Non-pigmented ciliary epithelial cell (primary cell): ENCODE results near the gene SETX.
"Not testable (repeated sequence)": the region's sequence is repeated elsewhere in the genome, so short reads cannot be mapped to it uniquely, and the experiment has no call there.

Source experiments
- DNase-seq: peaks from one replicate; pipeline ENCODE4 v3.0.0-alpha.2; 2010; ENCODE audit warnings: low read depth

SETX gene

DNA sequence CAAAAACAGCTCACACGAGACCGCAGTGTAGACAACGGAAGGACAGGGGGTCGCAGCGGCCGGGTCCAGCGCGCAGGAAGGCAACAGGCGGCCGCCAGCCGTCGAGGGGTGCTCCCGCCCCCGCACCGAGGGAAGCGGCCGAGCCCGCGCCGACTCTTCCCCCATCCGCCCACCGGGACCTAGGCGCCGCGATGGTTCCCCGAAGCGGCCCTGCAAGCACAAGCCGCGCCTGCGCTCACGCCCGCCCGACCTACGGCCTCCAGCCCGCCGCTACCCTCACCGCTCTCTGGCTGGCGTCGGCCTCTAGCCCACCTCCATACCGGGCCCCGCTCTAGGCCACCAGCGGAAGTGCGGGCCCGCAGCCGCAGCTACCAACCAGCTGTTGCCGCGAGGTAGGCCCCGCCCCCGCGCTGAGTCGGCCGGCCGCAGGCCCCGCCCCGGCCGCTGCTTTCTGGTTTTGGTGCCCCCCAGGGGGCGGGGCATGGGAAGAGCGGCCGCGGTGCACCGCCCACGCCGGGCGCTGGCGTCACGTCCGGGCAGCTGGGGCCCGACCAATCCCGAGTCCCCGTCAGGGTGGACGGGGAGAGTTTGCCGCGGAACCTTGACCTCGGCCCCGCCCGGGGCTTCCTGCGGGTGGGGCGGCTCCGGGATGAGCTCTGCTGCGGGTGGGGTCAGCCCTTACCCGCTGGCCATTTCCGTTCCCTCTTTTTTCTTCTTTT is at the start of gene SETX:
SETX (minus strand) TSS at position 350 of the 719 bp plus-strand sequence. CDS start 5,558 bp downstream, outside the sequence.
- peak; percentile 73 for DNase-seq

DNA sequence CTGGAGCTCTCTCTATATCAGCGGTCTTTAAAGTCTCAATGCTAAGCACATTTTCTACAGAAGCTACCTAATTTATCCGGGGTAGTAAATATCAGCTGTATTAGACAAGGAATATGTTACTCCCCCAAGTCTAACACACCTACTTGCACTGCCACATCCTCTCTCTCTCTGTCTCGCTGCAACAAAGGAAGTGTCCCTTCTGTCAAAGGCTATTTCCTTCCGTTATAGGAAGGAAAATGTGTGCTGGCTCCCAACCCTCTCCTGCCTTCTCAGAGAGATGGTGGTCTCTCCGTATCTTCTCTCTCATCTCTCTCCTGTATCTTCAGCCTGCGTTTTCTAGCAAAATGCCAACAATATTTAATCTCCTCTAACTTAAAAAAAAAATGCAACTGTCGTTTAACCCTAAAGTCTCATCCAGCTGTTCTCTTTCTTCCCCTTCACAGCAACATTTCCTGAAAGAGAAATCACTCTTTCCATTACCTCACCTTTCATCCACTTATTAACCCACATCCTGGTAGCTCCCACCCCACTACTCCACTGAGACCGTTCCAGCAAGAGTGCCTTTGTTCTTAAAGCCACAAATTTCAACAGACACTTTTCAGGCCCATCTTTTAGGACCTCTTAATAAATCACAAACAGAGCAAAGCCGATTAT is 49.6 kb upstream of the SETX start:
- DNase-seq: no peak

- DNase-seq: no peak
Observed at GRCh38 chr9:132401824-132402223, 47.0 kb upstream of the SETX start.

DNA sequence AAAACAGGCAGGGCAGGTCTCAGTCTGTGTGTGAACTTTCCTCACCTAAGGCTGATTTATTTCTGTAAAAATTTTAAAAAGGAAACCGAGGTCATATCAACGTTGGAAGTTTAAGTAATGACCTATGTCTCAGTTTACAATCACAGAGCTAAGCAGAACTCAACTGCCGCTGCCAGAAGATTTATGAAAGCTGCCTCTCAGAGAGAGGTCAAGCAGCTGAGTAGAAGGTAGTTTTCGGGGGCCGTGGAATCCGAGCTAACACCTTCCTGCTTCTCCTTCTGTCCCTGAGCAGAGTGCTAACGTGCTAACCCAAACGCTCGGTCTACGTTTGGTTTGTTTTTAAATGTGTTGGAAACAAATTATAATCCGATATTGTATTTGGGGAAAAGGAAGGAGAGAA is 40.8 kb upstream of the SETX start:
- no peak for DNase-seq

GRCh38 chr9:132391449-132391848 is 36.7 kb upstream of the SETX start:
- no peak for DNase-seq

DNA sequence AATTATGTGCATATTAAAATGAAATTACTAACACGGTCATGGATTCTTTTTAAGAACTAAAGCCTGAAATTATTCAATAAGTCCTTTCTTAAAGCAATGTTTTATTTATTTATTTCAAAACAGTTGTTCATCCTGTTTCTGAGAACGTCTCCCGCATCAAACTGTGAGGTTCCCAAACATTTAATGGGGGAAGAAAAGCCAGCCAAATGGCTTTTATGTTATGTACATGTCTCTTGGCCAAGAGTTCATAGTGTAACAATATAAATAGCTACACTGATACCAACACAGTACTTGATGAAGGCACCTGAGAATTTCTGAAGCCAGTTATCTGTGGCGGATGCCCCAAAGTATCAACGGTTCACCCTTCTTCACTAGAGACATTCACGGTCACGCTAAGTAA is 36.2 kb upstream of the SETX start:
- DNase-seq: no peak

GRCh38 chr9:132387133-132387532 is 32.3 kb upstream of the SETX start:
- DNase-seq: no peak

DNA sequence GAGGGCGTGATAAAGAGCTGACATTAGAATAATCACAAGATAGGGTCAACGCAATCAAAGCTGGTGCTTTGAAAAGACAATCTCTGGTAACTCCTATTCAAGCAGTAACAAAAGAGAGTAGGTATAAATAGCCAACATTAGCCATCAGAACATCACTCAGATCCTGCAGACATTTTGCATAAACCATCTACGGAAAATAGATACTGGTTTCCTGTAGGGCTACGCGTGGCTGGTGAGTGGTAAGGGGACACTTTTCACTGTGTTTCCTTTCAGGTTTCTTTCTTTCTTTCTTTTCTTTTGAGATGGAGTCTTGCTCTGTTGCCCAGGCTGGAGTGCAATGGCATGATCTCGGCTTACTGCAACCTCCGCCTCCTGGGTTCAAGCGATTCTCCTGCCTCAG is 29.6 kb upstream of the SETX start:
- no peak for DNase-seq

- no peak for DNase-seq
Observed at GRCh38 chr9:132383462-132383883, 28.7 kb upstream of the SETX start.

GRCh38 chr9:132381966-132382541 is 27.3 kb upstream of the SETX start:
- no peak for DNase-seq

GRCh38 chr9:132378416-132378815 is 23.6 kb upstream of the SETX start:
- DNase-seq: not testable (repeated sequence)

DNA sequence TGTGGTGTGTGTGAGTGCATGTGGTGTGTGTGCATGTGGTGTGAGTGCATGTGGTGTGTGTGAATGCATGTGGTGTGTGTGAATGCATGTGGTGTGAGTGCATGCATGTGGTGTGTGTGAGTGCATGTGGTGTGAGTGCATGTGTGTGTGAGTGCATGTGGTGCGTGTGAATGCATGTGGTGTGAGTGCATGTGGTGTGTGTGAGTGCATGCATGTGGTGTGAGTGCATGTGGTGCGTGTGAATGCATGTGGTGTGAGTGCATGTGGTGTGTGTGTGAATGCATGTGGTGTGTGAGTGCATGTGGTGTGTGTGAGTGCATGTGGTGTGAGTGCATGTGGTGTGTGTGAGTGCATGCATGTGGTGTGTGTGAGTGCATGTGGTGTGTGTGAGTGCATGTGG is 23.0 kb upstream of the SETX start:
- not testable (repeated sequence) for DNase-seq

GRCh38 chr9:132372177-132373095 is 17.6 kb upstream of the SETX start:
- DNase-seq: no peak

- no peak for DNase-seq
Observed at GRCh38 chr9:132370592-132370991, 15.8 kb upstream of the SETX start.

DNA sequence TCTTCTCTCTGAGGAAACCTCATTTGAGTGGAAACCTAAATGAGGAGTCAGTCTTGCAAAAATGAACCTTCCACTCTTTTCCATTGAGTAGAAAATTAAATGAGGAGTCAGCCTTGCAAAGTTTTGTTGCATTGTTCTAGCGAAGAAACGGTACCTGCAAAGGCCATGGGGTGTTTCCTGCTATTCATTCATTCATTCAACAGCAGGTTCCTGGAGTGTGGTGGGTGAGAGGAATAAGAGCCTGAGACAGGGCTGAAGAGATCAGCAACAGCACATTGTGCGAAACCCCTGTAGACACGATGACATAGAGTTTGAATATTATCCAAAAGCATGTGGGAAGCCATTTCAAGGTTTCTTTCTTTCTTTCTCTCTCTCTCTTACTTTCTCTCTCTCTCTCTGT is 14.6 kb upstream of the SETX start:
- DNase-seq: no peak

- no peak for DNase-seq
Observed at GRCh38 chr9:132367613-132368313, 13.0 kb upstream of the SETX start.

- no peak for DNase-seq
Observed at GRCh38 chr9:132366481-132366880, 11.7 kb upstream of the SETX start.

- DNase-seq: no peak
Observed at GRCh38 chr9:132365986-132366385, 11.2 kb upstream of the SETX start.

DNA sequence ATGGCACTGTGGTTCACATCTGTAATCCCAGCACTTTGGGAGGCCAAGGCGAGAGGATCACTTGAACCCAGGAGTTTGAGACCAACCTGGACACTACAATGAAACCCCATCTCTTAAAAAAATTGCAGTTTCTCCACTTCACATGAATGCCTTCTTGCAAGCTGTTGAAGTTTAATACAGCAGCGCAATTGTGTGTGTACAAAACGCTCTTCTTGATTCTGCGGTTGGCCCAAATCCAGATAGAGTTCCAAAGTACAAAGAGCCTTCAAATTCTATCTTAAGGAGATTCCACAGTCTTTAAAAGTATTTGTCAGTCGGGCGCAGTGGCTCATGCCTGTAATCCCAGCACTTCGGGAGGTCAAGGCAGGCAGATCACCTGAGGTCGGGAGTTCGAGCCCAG is 9.3 kb upstream of the SETX start:
- DNase-seq: no peak

GRCh38 chr9:132357764-132358163 is 3.0 kb upstream of the SETX start:
- DNase-seq: no peak

GRCh38 chr9:132356324-132356924 is 1.6 kb upstream of the SETX start:
- no peak for DNase-seq
